NCI-H1694 (cell line): ENCODE data around the gene SPRED2.

Experiments used
- DNase-seq: peaks from one replicate; lab custom pipeline; 2025; lab: John Stamatoyannopoulos, UW

The SPRED2 gene

GRCh38 chr2:65276609-65277008, 155.8 kb downstream of the SPRED2 start:
- no peak for DNase-seq

GRCh38 chr2:65275141-65275915, 157.1 kb downstream of the SPRED2 start:
- no peak for DNase-seq

- DNase-seq = no peak
These were observed 159.1 kb downstream of the SPRED2 start for GRCh38 chr2:65273344-65273743.

- DNase-seq = no peak
These were observed 163.4 kb downstream of the SPRED2 start for GRCh38 chr2:65268957-65269356.

GRCh38 chr2:65267008-65267407, 165.4 kb downstream of the SPRED2 start:
- no peak for DNase-seq

- DNase-seq = no peak
These were observed 166.7 kb downstream of the SPRED2 start for GRCh38 chr2:65265671-65266045.

- peak; percentile 46 for DNase-seq
These were observed 167.4 kb downstream of the SPRED2 start for GRCh38 chr2:65264821-65265670.

GRCh38 chr2:65263986-65264385, 168.4 kb downstream of the SPRED2 start:
- DNase-seq = no peak

GRCh38 chr2:65263262-65263661, 169.1 kb downstream of the SPRED2 start:
- DNase-seq = no peak

- no peak for DNase-seq
These were observed 170.7 kb downstream of the SPRED2 start for GRCh38 chr2:65261676-65262075.
